Measurements from ENCODE around the gene STX18. TPM values are rescaled to one million over a fixed set of nuclear protein-coding genes. Genes with fewer than 3 reads are reported as not detected.

STX18 gene
- total RNA-seq, 1 experiment from 2014 or later = 20.9 TPM

DNA sequence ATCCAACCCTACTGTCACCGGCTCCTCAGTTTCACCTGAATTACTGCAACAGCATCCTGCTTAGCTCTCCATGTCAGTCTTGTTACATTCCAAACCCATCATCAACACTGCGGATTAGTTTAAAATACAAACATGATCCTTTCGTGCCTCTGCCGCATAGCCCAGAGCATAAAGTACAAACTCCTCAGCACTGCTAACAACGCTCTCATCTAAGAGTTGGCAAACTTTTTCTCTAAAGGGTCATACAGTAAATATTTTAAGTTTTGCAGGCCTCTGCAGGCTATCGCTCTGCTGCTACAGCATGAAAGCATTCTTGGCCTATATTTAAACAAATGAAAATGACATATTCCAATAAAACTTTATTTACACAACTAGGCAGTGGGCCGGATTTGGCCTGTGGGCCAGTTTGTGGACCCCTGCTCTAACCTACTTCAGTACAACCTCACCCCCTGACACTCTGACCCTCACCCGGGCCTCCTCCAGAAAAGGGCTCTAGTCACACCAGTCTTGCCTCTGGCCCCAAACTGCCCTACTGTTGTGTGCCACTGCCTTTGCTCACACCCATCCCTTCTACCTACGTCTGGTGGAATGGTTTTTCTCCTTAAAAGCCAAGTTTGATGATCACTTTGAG, 7.2 kb downstream of the STX18 start:
- no peak overlapping the region for H2BK20ac ChIP-seq (ENCODE audit: low read depth, low read length, poor library complexity, severe bottlenecking)
- no peak overlapping the region for H2BK120ac ChIP-seq (ENCODE audit: low read depth, low read length, poor library complexity, severe bottlenecking)
- H3K14ac ChIP-seq (ENCODE audit: insufficient read depth, low read length) = no peak overlapping the region
- Mint-ChIP-seq H3K4me3 (no peak overlapping the region), H3K36me3 (ENCODE audit: insufficient read depth in 1 of 3, low read depth in 3 of 3) (no peaks in the 10 kb centered on the region), H3K27ac (no peak overlapping the region), H3K9me3 (no peaks in the 10 kb centered on the region), H3K27me3 (ENCODE audit: low read depth) (no peaks in the 10 kb centered on the region), H3K4me1 (no peaks in the 10 kb centered on the region)
- H2BK5ac ChIP-seq (ENCODE audit: insufficient read length, low read length) = no peak overlapping the region
- H3K4me2 ChIP-seq (ENCODE audit: insufficient read depth, insufficient read length, low read length) = no peak overlapping the region
- TF ChIP-seq CTCF (conservative IDR thresholded peaks at IDR 0.05) = no peak
- no peaks in the 10 kb centered on the region for H4K20me1 ChIP-seq (ENCODE audit: control insufficient read depth, insufficient read depth, insufficient read length)
- H2AK5ac ChIP-seq (ENCODE audit: insufficient read length, low read length) = no peak overlapping the region
- no peak overlapping the region for H3K9ac ChIP-seq (ENCODE audit: extremely low read depth, insufficient read length, low read length)
- no peak overlapping the region for H2BK12ac ChIP-seq (ENCODE audit: insufficient read length, low read depth, low read length)
- 0 out of 2 replicates have a peak overlapping the region, but pooled peaks have one; percentile 48 for H2BK15ac ChIP-seq (ENCODE audit: low read depth, low read length)
- H2AFZ ChIP-seq (ENCODE audit: low read length) = no peak overlapping the region
- peaks cover 7% of the 10 kb centered on the region; the same call in 1 of the 2 replicates for H3K79me2 ChIP-seq (ENCODE audit: insufficient read depth, low read length)
- no peak overlapping the region for H3K27ac ChIP-seq (ENCODE audit: insufficient read length, low read depth, low read length)
- no peaks in the 10 kb centered on the region for H3K9me3 ChIP-seq (ENCODE audit: control insufficient read depth, low read depth, low read length)
- no peak overlapping the region for H4K5ac ChIP-seq (ENCODE audit: insufficient read length, low read depth, low read length)
- no peaks in the 10 kb centered on the region for H3K27me3 ChIP-seq (ENCODE audit: insufficient read depth, low read length)
- peaks cover 8% of the 10 kb centered on the region for H3K79me1 ChIP-seq (ENCODE audit: insufficient read depth, low read depth, low read length, poor library complexity, severe bottlenecking)
- H4K91ac ChIP-seq (ENCODE audit: insufficient read length, low read depth, low read length) = no peak overlapping the region
- no peak overlapping the region for H3K56ac ChIP-seq (ENCODE audit: insufficient read length, low read depth, low read length)
- no peak for DNase-seq
- no peak overlapping the region for H3K4ac ChIP-seq (ENCODE audit: low read depth, low read length)
- H3K18ac ChIP-seq (ENCODE audit: insufficient read length, low read depth, low read length) = no peak overlapping the region
- H3K4me1 ChIP-seq (ENCODE audit: insufficient read depth, low read length) = no peaks in the 10 kb centered on the region
- no peak overlapping the region for H3T11ph ChIP-seq (ENCODE audit: low read length)
- no peak overlapping the region for H4K8ac ChIP-seq (replicated peaks; ENCODE audit: insufficient read length, low read depth, low read length)
- no peak overlapping the region for H3K23ac ChIP-seq (ENCODE audit: insufficient read length, low read depth, low read length)
- H3K23me2 ChIP-seq (ENCODE audit: insufficient read length, low read depth, low read length, poor library complexity, severe bottlenecking) = no peaks in the 10 kb centered on the region
- WGBS (ENCODE audit: extremely low coverage, insufficient read length, low lambda C conversion rate) = no CpG with 5 or more reads among the region's 9 CpGs
